Measurements from ENCODE around the gene CARS2. TPM values are rescaled to one million over a fixed set of nuclear protein-coding genes. Genes with fewer than 3 reads are reported as not detected.

Gene CARS2, protein sequence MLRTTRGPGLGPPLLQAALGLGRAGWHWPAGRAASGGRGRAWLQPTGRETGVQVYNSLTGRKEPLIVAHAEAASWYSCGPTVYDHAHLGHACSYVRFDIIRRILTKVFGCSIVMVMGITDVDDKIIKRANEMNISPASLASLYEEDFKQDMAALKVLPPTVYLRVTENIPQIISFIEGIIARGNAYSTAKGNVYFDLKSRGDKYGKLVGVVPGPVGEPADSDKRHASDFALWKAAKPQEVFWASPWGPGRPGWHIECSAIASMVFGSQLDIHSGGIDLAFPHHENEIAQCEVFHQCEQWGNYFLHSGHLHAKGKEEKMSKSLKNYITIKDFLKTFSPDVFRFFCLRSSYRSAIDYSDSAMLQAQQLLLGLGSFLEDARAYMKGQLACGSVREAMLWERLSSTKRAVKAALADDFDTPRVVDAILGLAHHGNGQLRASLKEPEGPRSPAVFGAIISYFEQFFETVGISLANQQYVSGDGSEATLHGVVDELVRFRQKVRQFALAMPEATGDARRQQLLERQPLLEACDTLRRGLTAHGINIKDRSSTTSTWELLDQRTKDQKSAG
- total RNA-seq, result 10 to 100 TPM; 39.8 to 71.4 (median 56.4) TPM
- long read RNA-seq, donor 1, transcript CARS2-201 (15 exons, 1,879 nt), result major isoform, 63 of 94 reads
- long read RNA-seq, donor 1, partial matches to known transcripts, result 12 of 94 reads
- long read RNA-seq, donor 1, other reads (novel, unspliced or antisense), result 17 of 94 reads
- long read RNA-seq, donor 2, partial matches to known transcripts, result 0 of 1 reads
- long read RNA-seq, donor 2, other reads (novel, unspliced or antisense), result 1 of 1 reads

DNA sequence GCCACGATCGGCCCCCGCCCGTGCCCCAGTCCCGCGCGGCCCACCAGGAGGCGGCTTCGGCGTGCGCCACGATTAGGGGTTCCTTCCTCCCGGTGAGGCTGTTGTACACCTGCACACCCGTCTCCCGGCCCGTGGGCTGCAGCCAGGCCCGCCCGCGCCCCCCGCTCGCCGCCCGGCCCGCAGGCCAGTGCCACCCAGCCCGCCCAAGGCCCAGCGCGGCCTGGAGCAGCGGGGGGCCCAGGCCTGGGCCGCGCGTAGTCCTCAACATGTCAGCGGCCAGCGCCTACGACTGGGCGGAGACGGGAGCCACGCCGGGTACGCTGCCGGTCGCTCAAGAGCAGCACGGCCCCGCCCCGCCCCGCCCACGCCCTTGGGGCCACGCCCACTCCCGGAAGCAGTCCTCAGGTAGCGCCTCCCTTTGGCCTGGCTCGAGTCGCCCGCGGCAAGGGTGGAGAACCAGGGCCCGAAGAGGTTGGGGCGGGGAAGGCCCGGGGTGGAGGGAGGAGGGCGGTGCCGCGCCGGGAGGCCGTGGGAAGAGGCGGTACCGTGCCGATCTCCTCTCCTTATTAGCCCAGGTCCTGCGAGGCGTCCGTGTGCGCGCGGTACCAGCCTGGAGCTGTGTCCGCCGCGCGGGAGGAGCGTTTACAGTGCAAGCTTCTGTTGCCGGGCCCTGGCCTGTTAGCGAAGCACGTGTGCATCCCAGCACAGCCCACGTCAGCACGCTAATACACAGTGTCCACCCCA is at the start of gene CARS2:
TSS of gene CARS2 (minus strand) at position 291 of the 744 bp plus-strand sequence. CDS start at position 268, 23 bp downstream.
- TF ChIP-seq, protein P1, sequence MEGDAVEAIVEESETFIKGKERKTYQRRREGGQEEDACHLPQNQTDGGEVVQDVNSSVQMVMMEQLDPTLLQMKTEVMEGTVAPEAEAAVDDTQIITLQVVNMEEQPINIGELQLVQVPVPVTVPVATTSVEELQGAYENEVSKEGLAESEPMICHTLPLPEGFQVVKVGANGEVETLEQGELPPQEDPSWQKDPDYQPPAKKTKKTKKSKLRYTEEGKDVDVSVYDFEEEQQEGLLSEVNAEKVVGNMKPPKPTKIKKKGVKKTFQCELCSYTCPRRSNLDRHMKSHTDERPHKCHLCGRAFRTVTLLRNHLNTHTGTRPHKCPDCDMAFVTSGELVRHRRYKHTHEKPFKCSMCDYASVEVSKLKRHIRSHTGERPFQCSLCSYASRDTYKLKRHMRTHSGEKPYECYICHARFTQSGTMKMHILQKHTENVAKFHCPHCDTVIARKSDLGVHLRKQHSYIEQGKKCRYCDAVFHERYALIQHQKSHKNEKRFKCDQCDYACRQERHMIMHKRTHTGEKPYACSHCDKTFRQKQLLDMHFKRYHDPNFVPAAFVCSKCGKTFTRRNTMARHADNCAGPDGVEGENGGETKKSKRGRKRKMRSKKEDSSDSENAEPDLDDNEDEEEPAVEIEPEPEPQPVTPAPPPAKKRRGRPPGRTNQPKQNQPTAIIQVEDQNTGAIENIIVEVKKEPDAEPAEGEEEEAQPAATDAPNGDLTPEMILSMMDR (IDR thresholded peaks at IDR 0.05), result no peak
- no peaks in the 10 kb centered on the region for H3K9me3 ChIP-seq
- peak; percentile 96 to 99 (median 97) for DNase-seq
- H3K4me1 ChIP-seq (ENCODE audit: low read depth), result peaks cover 10% of the 10 kb centered on the region
- H3K36me3 ChIP-seq (ENCODE audit: low read depth), result no peaks in the 10 kb centered on the region
- intact Hi-C loops (cut with DNase I, micrococcal nuclease), result no loop called here
- ATAC-seq, result peak; percentile 98
- peak within 1 kb of the TSS; percentile 63 for H3K4me3 ChIP-seq

DNA sequence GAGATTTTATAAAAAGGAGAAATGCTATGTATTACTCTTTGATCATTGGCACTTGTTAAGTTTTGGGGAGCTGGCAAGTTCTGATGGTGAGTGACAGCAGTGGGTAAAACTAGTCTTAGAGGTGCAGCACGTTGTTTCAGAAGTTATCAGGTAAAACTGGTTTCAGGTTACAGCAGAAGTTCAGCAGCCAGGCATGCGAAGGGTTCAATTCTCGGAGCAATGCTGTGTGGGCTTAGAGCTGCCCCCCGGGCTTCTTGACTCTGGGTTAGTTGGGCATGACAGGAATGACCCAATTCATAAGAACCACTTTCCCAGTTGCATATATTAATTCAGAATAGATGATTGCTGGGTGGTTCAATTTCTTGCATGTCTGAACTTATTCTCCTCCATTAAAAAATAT is 42.4 kb upstream of the CARS2 start:
- H3K9me3 ChIP-seq, result peaks cover 8% of the 10 kb centered on the region
- ATAC-seq (no peak), DNase-seq (no peak)
- TF ChIP-seq, protein P1 (IDR thresholded peaks at IDR 0.05), result no peak
- intact Hi-C loops (cut with DNase I, micrococcal nuclease), result no loop called here
- H3K36me3 ChIP-seq (ENCODE audit: low read depth), result no peaks in the 10 kb centered on the region
- H3K4me3 ChIP-seq, result no peak overlapping the region
- no peaks in the 10 kb centered on the region for H3K4me1 ChIP-seq (ENCODE audit: low read depth)

DNA sequence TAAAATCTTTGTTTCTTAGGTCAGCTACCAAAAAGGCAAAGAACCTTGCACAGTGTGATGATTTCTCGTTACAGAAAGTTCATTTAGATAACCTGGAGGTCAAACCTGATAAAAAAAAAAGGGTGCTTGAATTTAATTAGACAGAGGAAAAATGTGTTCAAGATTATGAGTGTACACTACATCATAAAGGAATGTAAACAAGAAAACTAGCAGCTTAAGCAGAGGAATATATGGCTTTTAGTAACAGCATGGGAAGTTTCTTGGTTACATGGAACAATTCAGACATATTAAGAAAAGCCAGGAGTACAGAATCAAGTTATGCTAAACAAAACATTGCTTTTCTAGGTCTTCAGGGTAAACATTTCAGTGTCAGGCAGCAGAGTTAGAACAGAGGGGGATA is 40.5 kb upstream of the CARS2 start:
- H3K36me3 ChIP-seq (ENCODE audit: low read depth), result no peaks in the 10 kb centered on the region
- H3K4me3 ChIP-seq, result no peak overlapping the region
- intact Hi-C loops (cut with DNase I, micrococcal nuclease), result no loop called here
- TF ChIP-seq, protein P1 (IDR thresholded peaks at IDR 0.05), result no peak
- H3K9me3 ChIP-seq, result peaks cover 11% of the 10 kb centered on the region
- ATAC-seq, result no peak
- no peaks in the 10 kb centered on the region for H3K4me1 ChIP-seq (ENCODE audit: low read depth)
- no peak for DNase-seq

DNA sequence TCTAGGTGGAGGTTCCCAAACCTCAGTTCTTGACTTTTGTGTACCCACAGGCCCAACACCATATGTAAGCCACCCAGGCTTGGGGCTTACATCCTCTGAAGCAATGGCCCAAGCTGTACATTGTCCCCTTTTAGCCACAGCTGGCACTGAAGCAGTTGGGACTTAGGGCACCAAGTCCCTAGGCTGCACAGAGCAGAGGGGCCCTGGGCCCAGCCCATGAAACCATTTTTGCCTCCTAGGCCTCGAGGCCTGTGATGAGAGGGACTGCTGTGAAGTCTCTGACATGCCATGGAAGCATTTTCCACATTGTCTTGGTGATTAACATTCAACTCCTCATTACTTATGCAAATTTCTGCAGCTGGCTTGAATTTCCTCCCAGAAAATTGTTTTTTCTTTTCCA is 37.8 kb upstream of the CARS2 start:
- Histone ChIP-seq H3K4me1 (ENCODE audit: low read depth) (no peaks in the 10 kb centered on the region), H3K4me3 (no peak overlapping the region), H3K36me3 (ENCODE audit: low read depth) (no peaks in the 10 kb centered on the region), H3K9me3 (peaks cover 11% of the 10 kb centered on the region)
- DNase-seq (no peak), ATAC-seq (no peak)
- intact Hi-C loops (cut with DNase I, micrococcal nuclease), result no loop called here
- TF ChIP-seq, protein P1 (IDR thresholded peaks at IDR 0.05), result no peak

DNA sequence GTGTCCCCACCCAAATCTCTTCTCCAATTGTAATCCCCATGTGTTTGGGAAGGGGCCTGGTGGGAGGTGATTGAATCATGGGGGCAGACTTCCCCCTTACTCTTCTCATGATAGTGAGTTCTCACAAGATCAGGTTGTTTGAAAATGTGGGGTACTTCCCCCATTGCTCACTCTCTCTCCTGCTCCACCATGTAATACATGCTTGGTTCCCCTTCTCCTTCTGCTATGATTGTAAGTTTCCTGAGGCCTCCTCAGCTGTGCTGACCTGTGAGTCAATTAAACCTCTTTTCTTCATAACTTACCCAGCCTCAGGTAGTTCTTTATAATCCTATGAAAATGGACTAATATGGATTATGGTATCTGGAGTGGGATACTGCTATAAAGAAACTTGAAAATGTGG is 31.6 kb upstream of the CARS2 start:
- no peaks in the 10 kb centered on the region for H3K4me1 ChIP-seq (ENCODE audit: low read depth)
- TF ChIP-seq, protein P1 (IDR thresholded peaks at IDR 0.05), result no peak
- no peak for ATAC-seq
- H3K4me3 ChIP-seq, result no peak overlapping the region
- intact Hi-C loops (cut with DNase I, micrococcal nuclease), result no loop called here
- no peaks in the 10 kb centered on the region for H3K9me3 ChIP-seq
- no peak for DNase-seq
- no peaks in the 10 kb centered on the region for H3K36me3 ChIP-seq (ENCODE audit: low read depth)

Measured in mucosa of descending colon (tissue), 3 donors.